GM18868 (cell line): ENCODE measurements around the gene PLOD3.
A peak's percentile ranks its signal among the peaks of the same experiment; 100 is the strongest.
"Not testable (repeated sequence)": the region's sequence is repeated elsewhere in the genome, so short reads cannot be mapped to it uniquely, and the experiment has no call there.

Experiments
- ATAC-seq: cut with Tn5 transposase; IDR thresholded peaks from one replicate; pipeline ENCODE4 v1.9.1; 2021; ENCODE audit warnings: mild to moderate bottlenecking, moderate library complexity; ENCODE audit not compliant: unreplicated experiment

The PLOD3 gene, protein sequence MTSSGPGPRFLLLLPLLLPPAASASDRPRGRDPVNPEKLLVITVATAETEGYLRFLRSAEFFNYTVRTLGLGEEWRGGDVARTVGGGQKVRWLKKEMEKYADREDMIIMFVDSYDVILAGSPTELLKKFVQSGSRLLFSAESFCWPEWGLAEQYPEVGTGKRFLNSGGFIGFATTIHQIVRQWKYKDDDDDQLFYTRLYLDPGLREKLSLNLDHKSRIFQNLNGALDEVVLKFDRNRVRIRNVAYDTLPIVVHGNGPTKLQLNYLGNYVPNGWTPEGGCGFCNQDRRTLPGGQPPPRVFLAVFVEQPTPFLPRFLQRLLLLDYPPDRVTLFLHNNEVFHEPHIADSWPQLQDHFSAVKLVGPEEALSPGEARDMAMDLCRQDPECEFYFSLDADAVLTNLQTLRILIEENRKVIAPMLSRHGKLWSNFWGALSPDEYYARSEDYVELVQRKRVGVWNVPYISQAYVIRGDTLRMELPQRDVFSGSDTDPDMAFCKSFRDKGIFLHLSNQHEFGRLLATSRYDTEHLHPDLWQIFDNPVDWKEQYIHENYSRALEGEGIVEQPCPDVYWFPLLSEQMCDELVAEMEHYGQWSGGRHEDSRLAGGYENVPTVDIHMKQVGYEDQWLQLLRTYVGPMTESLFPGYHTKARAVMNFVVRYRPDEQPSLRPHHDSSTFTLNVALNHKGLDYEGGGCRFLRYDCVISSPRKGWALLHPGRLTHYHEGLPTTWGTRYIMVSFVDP

DNA sequence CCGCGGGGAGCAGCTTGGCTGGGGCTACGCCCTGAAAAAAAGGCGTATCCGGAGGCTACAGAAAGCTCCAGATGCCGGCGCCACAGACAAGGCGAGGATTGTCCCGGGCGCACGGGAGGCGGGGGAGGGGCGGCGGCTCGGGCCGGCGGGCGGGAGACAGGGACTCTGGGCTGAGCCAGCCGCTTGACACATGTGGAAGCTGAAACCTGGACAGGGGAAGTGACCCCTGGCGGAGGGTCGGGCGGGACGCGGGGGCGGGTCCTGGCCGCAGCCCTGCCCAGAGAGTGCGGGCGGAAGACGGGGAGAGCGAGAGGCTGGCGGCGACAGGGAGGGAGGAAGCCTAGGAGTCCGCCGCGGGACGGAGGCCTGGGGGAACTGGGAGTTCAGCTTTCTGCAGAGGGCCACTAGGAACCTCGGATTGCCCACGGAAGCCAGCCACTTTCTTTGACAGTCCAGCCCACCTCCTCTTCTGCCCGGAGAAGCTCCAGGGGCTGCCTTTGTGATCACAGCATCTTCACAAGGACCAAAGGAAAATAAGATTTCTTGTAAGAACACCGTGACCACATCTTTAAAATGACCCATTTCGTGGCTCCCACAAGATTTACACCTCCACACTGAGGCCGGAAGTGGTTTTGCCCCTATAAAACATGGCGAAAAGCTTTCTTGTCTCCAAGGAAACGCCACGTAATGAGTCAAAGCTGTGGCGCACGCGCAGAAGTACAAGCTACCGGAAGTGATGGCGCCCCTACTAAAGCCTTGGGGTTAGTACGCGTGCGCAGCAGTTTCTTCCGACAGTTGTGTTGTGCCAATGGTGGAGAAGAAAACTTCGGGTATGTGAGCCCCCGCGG is at the start of gene PLOD3, which contains the start of gene ZNHIT1:
Gene PLOD3 (minus strand): TSS at position 194 of the 848 bp plus-strand sequence. CDS start 307 bp downstream, outside the sequence.
Gene ZNHIT1 (plus strand): TSS at position 778 of the 848 bp plus-strand sequence. CDS start 31 bp downstream, at position 809.
- ATAC-seq, result peak; percentile 66

DNA sequence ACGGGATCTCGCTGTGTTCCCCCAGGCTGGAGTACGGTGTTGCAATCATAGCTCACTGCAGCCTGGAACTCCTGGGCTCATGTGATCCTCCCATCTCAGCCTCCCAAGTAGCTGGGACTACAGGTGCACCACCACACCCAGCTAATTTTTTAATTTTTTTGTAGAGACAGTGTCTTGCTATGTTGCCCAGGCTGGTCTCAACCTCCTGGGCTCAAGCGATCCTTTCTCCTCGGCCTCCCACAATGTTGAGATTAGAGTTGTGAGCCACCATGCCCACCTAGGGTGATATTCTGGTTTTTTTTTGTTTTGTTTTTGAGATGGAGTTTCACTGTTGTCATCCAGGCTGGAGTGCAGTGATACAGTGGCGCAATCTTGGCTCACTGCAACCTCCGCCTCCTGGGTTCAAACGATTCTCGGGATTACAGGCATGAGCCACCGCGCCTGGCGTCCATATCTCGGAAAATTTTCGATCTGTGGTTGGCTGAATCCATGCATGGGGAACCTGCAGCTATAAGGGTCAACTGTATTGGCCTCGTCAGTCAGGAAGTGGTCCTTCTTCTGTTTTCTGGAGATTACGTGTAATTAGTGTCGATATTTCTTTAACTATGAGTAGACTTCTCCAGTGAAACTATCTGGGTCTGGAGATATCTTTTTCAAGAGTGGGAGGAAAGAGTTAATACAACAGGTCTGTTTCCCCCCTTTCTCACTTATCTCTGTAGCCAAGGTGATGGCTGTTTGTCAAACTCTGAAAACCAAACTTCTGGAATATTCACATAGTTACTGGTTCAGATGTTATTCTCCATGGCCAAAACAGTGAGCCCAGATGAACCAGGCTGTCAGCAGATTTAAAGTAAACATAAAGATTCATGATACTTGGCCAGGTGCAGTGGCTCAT is 48.5 kb upstream of the PLOD3 start:
- no peak for ATAC-seq

GRCh38 chr7:101264102-101264706 is 46.8 kb upstream of the PLOD3 start:
- not testable (repeated sequence) for ATAC-seq

GRCh38 chr7:101258243-101258731 is 40.9 kb upstream of the PLOD3 start:
- no peak for ATAC-seq

DNA sequence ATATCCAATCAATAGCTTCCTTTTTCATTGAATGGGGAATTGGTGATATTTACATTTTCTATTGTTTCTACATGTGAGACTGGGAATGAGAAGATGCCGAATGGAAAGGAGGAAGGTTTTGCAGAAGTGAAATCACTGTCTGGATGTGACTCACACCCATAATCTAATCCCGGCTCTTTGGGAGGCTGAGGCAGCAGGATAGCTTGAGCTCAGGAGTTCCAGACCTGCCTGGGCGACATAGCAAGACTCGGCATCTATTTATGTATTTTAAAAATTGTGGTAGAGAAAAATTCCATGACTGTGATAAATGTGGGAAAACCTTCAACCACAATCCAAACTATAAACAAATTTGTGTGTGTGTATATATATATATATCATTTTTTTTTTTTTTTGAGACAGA is 38.4 kb upstream of the PLOD3 start:
- ATAC-seq, result no peak

GRCh38 chr7:101253199-101253598 is 35.8 kb upstream of the PLOD3 start:
- ATAC-seq, result not testable (repeated sequence)

DNA sequence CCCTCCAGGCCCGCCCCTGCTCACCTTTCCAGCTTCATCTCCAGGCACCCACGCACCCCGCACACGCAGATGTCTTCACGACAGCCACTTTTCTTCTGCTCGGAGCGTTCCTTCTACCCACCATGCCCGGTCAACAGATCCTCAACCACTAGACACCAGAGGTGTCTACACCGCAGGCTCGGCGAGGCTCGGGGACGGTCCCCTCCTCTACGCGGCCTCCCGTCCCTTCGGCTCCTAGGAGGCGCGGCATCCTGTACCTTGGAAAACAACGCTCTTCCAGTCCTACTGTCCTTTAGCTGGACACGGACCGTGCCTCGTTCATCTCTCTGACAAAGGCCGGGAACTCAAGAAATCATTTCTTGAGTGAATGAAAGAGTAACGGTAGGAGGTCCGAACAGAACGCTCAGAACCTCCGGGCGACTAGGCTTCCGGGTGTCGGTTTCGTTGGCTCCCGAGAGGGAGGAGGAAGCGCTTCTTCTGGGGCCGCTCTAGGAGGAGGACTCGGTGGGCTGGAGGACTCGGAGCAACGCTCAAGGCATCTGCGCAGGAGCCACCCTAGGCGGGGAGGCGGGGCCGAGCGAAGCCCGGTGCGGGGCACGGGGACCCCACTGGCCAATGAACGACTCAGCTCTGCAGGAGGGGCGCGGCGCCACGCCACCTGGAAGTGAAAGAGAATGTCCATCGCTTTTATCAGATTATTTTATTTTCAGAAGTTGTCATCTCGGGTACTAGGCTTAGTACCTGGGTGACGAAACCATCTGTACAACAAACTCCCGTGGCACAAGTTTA is 34.7 kb upstream of the PLOD3 start:
- peak; percentile 96 for ATAC-seq

- ATAC-seq, result peak; percentile 35
Observed at GRCh38 chr7:101250324-101250723, 32.9 kb upstream of the PLOD3 start.

GRCh38 chr7:101248276-101248675 is 30.9 kb upstream of the PLOD3 start:
- no peak for ATAC-seq

DNA sequence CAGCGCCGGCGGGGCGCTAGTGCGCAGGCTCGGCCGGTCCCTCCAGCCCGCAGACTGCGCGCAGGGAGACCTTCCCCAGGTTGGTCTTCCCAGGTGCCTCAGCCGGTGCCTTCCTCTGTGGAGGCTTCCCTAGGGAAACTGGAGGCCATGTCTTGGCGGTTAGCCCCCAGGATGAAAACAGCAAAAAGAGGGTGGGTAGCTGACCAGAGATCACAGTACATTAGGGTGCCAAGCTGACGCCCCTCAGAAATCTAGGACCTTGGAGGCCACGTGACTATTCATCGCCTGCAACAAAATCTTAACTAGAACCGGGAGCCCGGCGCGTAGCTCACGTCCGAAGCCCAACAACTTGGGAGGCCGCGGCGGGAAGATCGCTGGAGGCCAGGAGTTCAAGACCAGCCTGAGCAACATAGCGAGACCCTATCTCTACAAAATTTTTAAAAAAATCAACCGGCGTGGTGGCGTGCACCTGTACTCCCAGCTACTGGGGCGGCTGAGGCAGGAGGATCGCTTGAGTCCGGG is 27.8 kb upstream of the PLOD3 start:
- no peak for ATAC-seq

DNA sequence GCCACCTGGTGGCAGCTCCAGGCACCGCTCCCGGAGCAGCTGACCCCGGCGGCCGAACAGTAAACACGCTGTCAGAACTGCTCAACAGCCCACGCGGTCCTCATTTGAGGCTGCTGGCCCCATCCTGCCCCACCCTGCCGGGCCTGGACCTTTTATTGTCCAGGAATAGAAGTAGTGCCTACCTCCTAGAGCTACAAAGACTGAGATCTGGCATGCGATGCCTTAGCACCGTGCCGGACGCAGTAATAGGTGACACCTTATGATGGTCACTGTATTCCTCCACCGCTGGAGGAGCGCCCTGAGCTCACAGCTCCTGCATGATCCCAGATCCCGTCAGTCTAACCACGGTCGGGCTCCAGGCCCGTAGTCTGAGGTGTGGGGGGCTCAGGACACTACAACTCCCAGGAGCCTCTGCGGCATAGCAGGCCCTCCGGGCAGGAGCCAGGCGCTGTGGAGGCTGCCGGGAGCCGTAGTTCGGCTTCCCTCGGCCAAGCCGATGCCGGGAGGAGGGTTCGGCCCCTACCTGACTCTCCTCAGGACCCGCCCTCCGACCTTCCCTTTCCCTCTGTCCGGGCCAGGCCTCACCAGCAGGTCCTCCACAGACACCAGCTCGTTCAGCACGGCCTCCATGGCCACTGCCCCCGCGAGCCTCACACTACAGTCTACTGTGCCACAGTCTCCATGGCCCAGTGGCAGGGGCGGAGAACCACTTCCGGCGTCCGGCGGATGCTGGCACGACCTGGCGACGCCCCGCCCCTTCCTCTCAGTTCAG is 27.2 kb upstream of the PLOD3 start, which contains the start of gene FIS1:
Gene FIS1 (minus strand): TSS at position 707 of the 772 bp plus-strand sequence. CDS start 77 bp downstream, at position 630.
- peak; percentile 91 for ATAC-seq

DNA sequence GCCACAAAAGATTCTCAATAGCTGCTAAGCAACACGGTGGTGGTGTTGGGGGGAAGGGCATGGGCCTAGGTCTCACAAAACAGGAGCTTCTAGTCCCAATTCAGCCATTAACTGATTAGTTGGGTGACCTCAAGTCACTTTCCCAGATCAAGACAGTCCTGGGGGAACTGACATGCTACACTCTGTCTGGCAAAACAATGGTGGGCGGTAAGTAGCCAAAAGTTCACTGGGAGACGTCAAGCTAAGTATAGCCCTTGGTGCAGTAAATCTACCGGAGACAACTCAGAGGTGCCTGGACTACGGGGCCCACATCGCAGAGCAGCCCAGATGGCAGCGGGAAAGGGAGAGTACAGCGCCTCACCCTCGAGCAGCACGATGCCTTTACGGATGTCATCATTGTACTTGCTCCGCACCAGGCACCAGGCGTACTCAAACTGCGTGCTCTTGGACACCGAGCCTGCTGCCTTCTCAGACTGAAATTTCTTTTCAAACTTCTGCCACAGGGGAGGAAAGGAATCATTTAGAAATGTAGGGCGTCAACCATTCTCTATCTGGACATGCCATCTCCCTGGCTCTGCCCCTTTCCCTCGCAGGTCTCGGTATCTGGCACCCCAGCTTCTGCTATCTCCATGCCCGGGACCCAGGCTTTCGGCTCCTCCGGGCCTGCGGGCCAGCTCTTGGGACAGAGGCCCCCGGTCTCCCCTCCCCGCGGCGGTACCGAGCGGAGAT is 26.4 kb upstream of the PLOD3 start:
- no peak for ATAC-seq

- no peak for ATAC-seq
Observed at GRCh38 chr7:101241443-101242349, 24.3 kb upstream of the PLOD3 start.

DNA sequence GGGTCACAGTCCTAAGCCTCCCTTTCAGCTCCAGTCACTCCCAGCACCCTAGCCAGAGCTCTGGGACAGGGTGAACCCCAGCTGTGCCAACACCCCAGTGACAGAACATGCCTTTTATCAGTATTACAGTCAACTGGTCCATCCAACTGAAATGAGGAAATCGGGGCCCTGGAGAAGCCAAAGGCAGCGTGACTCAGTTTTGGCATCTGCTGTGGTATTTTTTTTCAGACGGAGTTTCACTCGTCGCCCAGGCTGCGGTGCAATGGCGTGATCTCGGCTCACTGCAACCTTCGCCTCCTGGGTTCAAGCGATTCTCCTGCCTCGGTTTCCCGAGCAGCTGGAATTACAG is 23.6 kb upstream of the PLOD3 start:
- no peak for ATAC-seq

- no peak for ATAC-seq
Observed at GRCh38 chr7:101240226-101241014, 23.0 kb upstream of the PLOD3 start.
